ENCODE measurements around the gene CCHCR1.

The CCHCR1 gene

DNA sequence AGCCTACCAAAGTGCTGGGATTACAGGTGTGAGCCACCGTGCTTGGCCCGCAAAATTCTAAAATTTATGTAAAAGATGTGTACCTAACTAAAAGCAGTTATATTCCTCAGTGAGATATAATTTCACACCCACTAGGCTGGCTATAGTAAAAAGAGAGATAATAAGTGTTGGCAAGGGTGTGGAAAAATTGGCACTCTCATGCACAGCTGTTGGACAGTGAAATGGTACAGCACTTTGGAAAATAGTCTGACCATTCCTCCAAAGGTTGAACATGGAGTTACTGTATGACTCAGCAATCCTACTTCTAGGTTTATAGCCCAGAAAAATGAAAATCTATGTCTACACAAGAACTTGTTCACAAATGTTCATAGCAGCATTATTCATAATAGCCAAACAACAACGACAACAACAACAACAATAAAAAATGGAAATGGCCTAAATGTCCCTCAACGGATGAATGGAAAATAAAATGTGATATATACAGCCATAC, 59.1 kb downstream of the CCHCR1 start:
- no peak overlapping the region for H3K4me3 ChIP-seq (ENCODE audit: insufficient read depth, low read length, poor library complexity, severe bottlenecking)

DNA sequence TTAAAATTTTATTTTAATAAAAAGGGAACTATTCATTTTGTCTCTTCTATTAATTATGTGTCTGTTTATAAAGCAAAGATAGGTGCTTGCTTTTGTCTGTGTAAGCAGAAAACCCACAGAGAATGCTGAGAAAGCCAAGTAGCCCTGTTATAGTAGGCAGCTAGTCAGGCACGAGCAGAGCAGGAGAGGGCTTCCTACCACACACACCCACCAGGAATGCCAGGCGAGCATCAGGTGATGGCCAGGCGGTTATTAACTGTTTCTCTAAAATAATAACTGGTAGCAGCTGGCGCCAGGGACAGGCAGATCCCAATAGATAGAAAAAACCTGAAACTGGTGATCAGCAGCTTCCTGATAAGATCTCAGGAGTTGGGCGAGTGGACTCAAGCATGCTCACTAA, 60.9 kb downstream of the CCHCR1 start:
- Histone ChIP-seq H3K4me3 (ENCODE audit: insufficient read depth, low read length, poor library complexity, severe bottlenecking) (no peak overlapping the region), H3K36me3 (ENCODE audit: low read length) (no peaks in the 10 kb centered on the region), H3F3A (ENCODE audit: insufficient read depth) (no peaks in the 10 kb centered on the region), H3K4me2 (ENCODE audit: low read depth, low read length, poor library complexity, severe bottlenecking) (no peak overlapping the region), H3K9me2 (replicated peaks; ENCODE audit: insufficient read depth, low read length) (no peaks in the 10 kb centered on the region), H3K9ac (ENCODE audit: low read length) (no peak overlapping the region), H4K20me1 (ENCODE audit: low read depth, low read length) (0 out of 2 replicates have a peak, but pooled peaks cover 3% of the 10 kb centered on the region), H2AFZ (ENCODE audit: low read depth, low read length, severe bottlenecking) (no peak overlapping the region), H3K79me2 (ENCODE audit: insufficient read depth, low read length) (no peaks in the 10 kb centered on the region), H3K27ac (ENCODE audit: low read depth, low read length) (no peak overlapping the region), H3K9me3 (ENCODE audit: insufficient read depth, low read length) (no peaks in the 10 kb centered on the region), H3K27me3 (ENCODE audit: low read length) (no peaks in the 10 kb centered on the region)
- TF ChIP-seq EZH2phosphoT487 (conservative IDR thresholded peaks at IDR 0.05; ENCODE audit: low read length) = no peak
- TF ChIP-seq, protein P1, sequence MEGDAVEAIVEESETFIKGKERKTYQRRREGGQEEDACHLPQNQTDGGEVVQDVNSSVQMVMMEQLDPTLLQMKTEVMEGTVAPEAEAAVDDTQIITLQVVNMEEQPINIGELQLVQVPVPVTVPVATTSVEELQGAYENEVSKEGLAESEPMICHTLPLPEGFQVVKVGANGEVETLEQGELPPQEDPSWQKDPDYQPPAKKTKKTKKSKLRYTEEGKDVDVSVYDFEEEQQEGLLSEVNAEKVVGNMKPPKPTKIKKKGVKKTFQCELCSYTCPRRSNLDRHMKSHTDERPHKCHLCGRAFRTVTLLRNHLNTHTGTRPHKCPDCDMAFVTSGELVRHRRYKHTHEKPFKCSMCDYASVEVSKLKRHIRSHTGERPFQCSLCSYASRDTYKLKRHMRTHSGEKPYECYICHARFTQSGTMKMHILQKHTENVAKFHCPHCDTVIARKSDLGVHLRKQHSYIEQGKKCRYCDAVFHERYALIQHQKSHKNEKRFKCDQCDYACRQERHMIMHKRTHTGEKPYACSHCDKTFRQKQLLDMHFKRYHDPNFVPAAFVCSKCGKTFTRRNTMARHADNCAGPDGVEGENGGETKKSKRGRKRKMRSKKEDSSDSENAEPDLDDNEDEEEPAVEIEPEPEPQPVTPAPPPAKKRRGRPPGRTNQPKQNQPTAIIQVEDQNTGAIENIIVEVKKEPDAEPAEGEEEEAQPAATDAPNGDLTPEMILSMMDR (IDR thresholded peaks at IDR 0.05; ENCODE audit: insufficient read depth, low read length, poor library complexity, severe bottlenecking) = no peak

More for the DNA sequence above, 59.1 kb downstream of the CCHCR1 start:
- no peaks in the 10 kb centered on the region for H3K27me3 ChIP-seq (ENCODE audit: low read length)
- H3K9me2 ChIP-seq (replicated peaks; ENCODE audit: insufficient read depth, low read length) = no peaks in the 10 kb centered on the region
- TF ChIP-seq, protein P1 (IDR thresholded peaks at IDR 0.05; ENCODE audit: insufficient read depth, low read length, poor library complexity, severe bottlenecking) = no peak
- no peak for TF ChIP-seq EZH2phosphoT487 (conservative IDR thresholded peaks at IDR 0.05; ENCODE audit: low read length)
- no peaks in the 10 kb centered on the region for H3F3A ChIP-seq (ENCODE audit: insufficient read depth)
- no peaks in the 10 kb centered on the region for H3K9me3 ChIP-seq (ENCODE audit: insufficient read depth, low read length)
- H4K20me1 ChIP-seq (ENCODE audit: low read depth, low read length) = no peaks in the 10 kb centered on the region
- H3K36me3 ChIP-seq (ENCODE audit: low read length) = no peaks in the 10 kb centered on the region
- H3K27ac ChIP-seq (ENCODE audit: low read depth, low read length) = no peak overlapping the region
- H3K79me2 ChIP-seq (ENCODE audit: insufficient read depth, low read length) = no peaks in the 10 kb centered on the region
- no peak overlapping the region for H3K4me2 ChIP-seq (ENCODE audit: low read depth, low read length, poor library complexity, severe bottlenecking)
- no peak overlapping the region for H3K9ac ChIP-seq (ENCODE audit: low read length)
- no peak overlapping the region for H2AFZ ChIP-seq (ENCODE audit: low read depth, low read length, severe bottlenecking)

DNA sequence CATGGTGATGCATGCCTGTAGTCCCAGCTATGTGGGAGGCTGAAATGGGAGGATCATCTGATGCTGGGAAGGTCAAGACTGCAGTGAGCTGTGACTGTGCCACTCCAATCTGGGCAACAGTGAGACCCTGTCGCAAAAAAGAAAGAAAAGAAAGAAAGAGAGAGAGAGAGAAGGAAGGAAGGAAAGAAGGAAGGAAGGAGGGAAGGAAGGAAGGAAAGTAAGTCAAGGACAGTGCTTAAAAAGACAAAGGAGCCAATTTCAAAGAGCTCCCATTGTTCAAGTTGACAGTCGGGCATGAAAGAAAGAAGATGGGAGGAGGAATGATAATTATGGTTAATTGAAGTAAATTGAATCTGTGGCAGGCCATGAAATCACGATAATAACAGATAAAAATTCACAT, 61.4 kb downstream of the CCHCR1 start:
- Histone ChIP-seq H3K4me2 (ENCODE audit: low read depth, low read length, poor library complexity, severe bottlenecking) (no peak overlapping the region), H2AFZ (ENCODE audit: low read depth, low read length, severe bottlenecking) (no peak overlapping the region), H3K9ac (ENCODE audit: low read length) (no peak overlapping the region)

More for the DNA sequence above, 61.4 kb downstream of the CCHCR1 start:
- Histone ChIP-seq H3K4me3 (ENCODE audit: insufficient read depth, low read length, poor library complexity, severe bottlenecking) (no peak overlapping the region), H4K20me1 (ENCODE audit: low read depth, low read length) (0 out of 2 replicates have a peak, but pooled peaks cover 3% of the 10 kb centered on the region), H3K27ac (ENCODE audit: low read depth, low read length) (no peak overlapping the region), H3K36me3 (ENCODE audit: low read length) (no peaks in the 10 kb centered on the region), H3K9me3 (ENCODE audit: insufficient read depth, low read length) (no peaks in the 10 kb centered on the region), H3K79me2 (ENCODE audit: insufficient read depth, low read length) (no peaks in the 10 kb centered on the region), H3K27me3 (ENCODE audit: low read length) (no peaks in the 10 kb centered on the region), H3F3A (ENCODE audit: insufficient read depth) (no peaks in the 10 kb centered on the region), H3K9me2 (replicated peaks; ENCODE audit: insufficient read depth, low read length) (no peaks in the 10 kb centered on the region)
- TF ChIP-seq, protein P1 (IDR thresholded peaks at IDR 0.05; ENCODE audit: insufficient read depth, low read length, poor library complexity, severe bottlenecking) = no peak
- TF ChIP-seq EZH2phosphoT487 (conservative IDR thresholded peaks at IDR 0.05; ENCODE audit: low read length) = no peak
